WTC11 (cell line): ENCODE data around the gene ATXN10. TPM values are rescaled to one million over a fixed set of nuclear protein-coding genes. Genes with fewer than 3 reads are reported as not detected.

Source experiments
- ATAC-seq: fragments of 200-7000 bp; cut with Tn5 transposase; 2 replicates; pipeline ENCODE4 v1.10.0; 2021; ENCODE audit warnings: mild to moderate bottlenecking, moderate library complexity
- CTCF ChIA-PET: fragments of 300-600 bp; sonication (Branson Sonifier 250); formaldehyde crosslinking; loops from one replicate; lab custom pipeline; 2021; ENCODE audit warnings: antibody characterized with exemption; lab: Charles Lee
- POLR2A ChIA-PET: fragments of 350-600 bp; sonication (Branson Sonifier 250); formaldehyde crosslinking; loops from one replicate; lab custom pipeline; 2021; ENCODE audit warnings: antibody characterized with exemption; lab: Charles Lee
- DNase-seq: peaks from one replicate; pipeline ENCODE4 v3.0.0; 2021; ENCODE audit warnings: low spot score
- H3K27ac Mint-ChIP-seq: 2 replicates; pipeline ENCODE4 v1.8.0; 2021; ENCODE audit warnings: mixed read lengths
- H3K27me3 Mint-ChIP-seq: 2 replicates; pipeline ENCODE4 v1.8.0; 2021; ENCODE audit warnings: low read depth, mild to moderate bottlenecking, moderate library complexity, mixed read lengths
- H3K36me3 Mint-ChIP-seq: 2 replicates; pipeline ENCODE4 v1.8.0; 2021; ENCODE audit warnings: mixed read lengths
- H3K4me1 Mint-ChIP-seq: 2 replicates; pipeline ENCODE4 v1.8.0; 2022; ENCODE audit warnings: mixed read lengths
- H3K4me3 Mint-ChIP-seq: 2 replicates; pipeline ENCODE4 v1.8.0; 2021; ENCODE audit warnings: mild to moderate bottlenecking, moderate library complexity, mixed read lengths
- H3K9me3 Mint-ChIP-seq: 2 replicates; pipeline ENCODE4 v1.8.0; 2021; ENCODE audit warnings: mixed read lengths
- ATF6 ChIP-seq: sonication (generic); formaldehyde crosslinking; IDR thresholded peaks from 2 replicates; pipeline ENCODE4 v1.8.1; 2023; ENCODE audit warnings: mild to moderate bottlenecking, missing genetic modification reagents
- CTCF ChIP-seq: fragments of 200-600 bp; IDR thresholded peaks from 2 replicates; pipeline ENCODE4 v1.8.0; 2022; ENCODE audit warnings: antibody characterized with exemption
- E2F1 ChIP-seq: sonication (generic); formaldehyde crosslinking; IDR thresholded peaks from 2 replicates; pipeline ENCODE4 v1.8.0; 2022; ENCODE audit warnings: mild to moderate bottlenecking, missing genetic modification reagents
- E2F5 ChIP-seq: sonication (generic); formaldehyde crosslinking; IDR thresholded peaks from 2 replicates; pipeline ENCODE4 v1.8.1; 2022; ENCODE audit warnings: mild to moderate bottlenecking, moderate library complexity, missing genetic modification reagents
- EMX1 ChIP-seq: fragments of 250-450 bp; sonication (Bioruptor Pico); IDR thresholded peaks from 2 replicates; pipeline ENCODE4 v1.8.0; 2021; ENCODE audit warnings: mild to moderate bottlenecking
- ESRRA ChIP-seq: sonication (generic); formaldehyde crosslinking; IDR thresholded peaks from 2 replicates; pipeline ENCODE4 v1.8.1; 2022; ENCODE audit warnings: mild to moderate bottlenecking, missing genetic modification reagents, borderline replicate concordance
- GTF2I ChIP-seq: fragments of 250-450 bp; sonication (Bioruptor Pico); conservative IDR thresholded peaks from 2 replicates; pipeline ENCODE4 v1.4.0; 2021; ENCODE audit warnings: mild to moderate bottlenecking
- HMGA2 ChIP-seq: fragments of 250-450 bp; sonication (Bioruptor Pico); IDR thresholded peaks from 2 replicates; pipeline ENCODE4 v1.4.0; 2021; ENCODE audit warnings: mild to moderate bottlenecking, moderate library complexity
- IRF1 ChIP-seq: sonication (generic); formaldehyde crosslinking; IDR thresholded peaks from 2 replicates; pipeline ENCODE4 v1.8.0; 2023; ENCODE audit warnings: missing genetic modification reagents
- IRF2 ChIP-seq: sonication (generic); formaldehyde crosslinking; IDR thresholded peaks from 2 replicates; pipeline ENCODE4 v1.8.0; 2022; ENCODE audit warnings: low read depth, missing genetic modification reagents, borderline replicate concordance
- NR3C1 ChIP-seq: sonication (generic); formaldehyde crosslinking; conservative IDR thresholded peaks from 2 replicates; pipeline ENCODE4 v1.8.1; 2023; ENCODE audit warnings: low read depth, mild to moderate bottlenecking, missing genetic modification reagents
- PRDM15 ChIP-seq: sonication (generic); formaldehyde crosslinking; IDR thresholded peaks from 2 replicates; pipeline ENCODE4 v1.8.0; 2022; ENCODE audit warnings: missing genetic modification reagents
- PREB ChIP-seq: sonication (generic); formaldehyde crosslinking; IDR thresholded peaks from 2 replicates; pipeline ENCODE4 v1.8.1; 2022; ENCODE audit warnings: mild to moderate bottlenecking, missing genetic modification reagents, moderate library complexity, borderline replicate concordance
- SMAD3 ChIP-seq: sonication (generic); formaldehyde crosslinking; IDR thresholded peaks from 2 replicates; pipeline ENCODE4 v1.8.0; 2022; ENCODE audit warnings: missing genetic modification reagents, mild to moderate bottlenecking, borderline replicate concordance
- TEAD1 ChIP-seq: sonication (generic); formaldehyde crosslinking; IDR thresholded peaks from 2 replicates; pipeline ENCODE4 v1.8.0; 2022; ENCODE audit warnings: mild to moderate bottlenecking, missing genetic modification reagents
- USF1 ChIP-seq: sonication (generic); formaldehyde crosslinking; IDR thresholded peaks from 2 replicates; pipeline ENCODE4 v1.8.0; 2022; ENCODE audit warnings: mild to moderate bottlenecking, missing genetic modification reagents
- USF2 ChIP-seq: sonication (generic); formaldehyde crosslinking; IDR thresholded peaks from 2 replicates; pipeline ENCODE4 v1.8.1; 2023; ENCODE audit warnings: mild to moderate bottlenecking, missing genetic modification reagents, moderate library complexity
- ZBTB21 ChIP-seq: sonication (generic); formaldehyde crosslinking; IDR thresholded peaks from 2 replicates; pipeline ENCODE4 v1.8.1; 2023; ENCODE audit warnings: mild to moderate bottlenecking, missing genetic modification reagents, borderline replicate concordance
- ZNF423 ChIP-seq: fragments of 250-450 bp; sonication (Bioruptor Pico); IDR thresholded peaks from 2 replicates; pipeline ENCODE4 v2.1.2; 2022; ENCODE audit warnings: mild to moderate bottlenecking, moderate library complexity
- ZNF532 ChIP-seq: fragments of 250-450 bp; sonication (Bioruptor Pico); IDR thresholded peaks from 2 replicates; pipeline ENCODE4 v1.9.0; 2021; ENCODE audit warnings: mild to moderate bottlenecking, borderline replicate concordance
- total RNA-seq: library from RNA; stranded (reverse); gene quantifications from 3 replicates; pipeline ENCODE4 v1.2.3, GENCODE V29; 2021

The ATXN10 gene
- total RNA-seq, 1 experiment from 2014 or later = 185 TPM

GRCh38 chr22:45843986-45844385 is 172.4 kb downstream of the ATXN10 start:
- no peak overlapping the region for H3K4me3 Mint-ChIP-seq
- POLR2A ChIA-PET = interaction anchor here (0.5 kb wide), 1 partner anchor 23 kb away, joined by 3 read pairs; no protein-coding TSS in a partner anchor
- H3K27ac Mint-ChIP-seq = no peak overlapping the region
- ATAC-seq = no peak
- no peak for DNase-seq
- no peaks in the 10 kb centered on the region for H3K27me3 Mint-ChIP-seq
- H3K9me3 Mint-ChIP-seq = no peaks in the 10 kb centered on the region
- peaks cover 50% of the 10 kb centered on the region for H3K4me1 Mint-ChIP-seq
- peaks cover 15% of the 10 kb centered on the region for H3K36me3 Mint-ChIP-seq
- TF ChIP-seq USF1 (CRISPR knock-in tag) = no peak
- TF ChIP-seq ZNF532 (CRISPR knock-in tag) = no peak
- no peak for TF ChIP-seq GTF2I (CRISPR knock-in tag)
- TF ChIP-seq ZNF423 (CRISPR knock-in tag) = no peak
- no peak for TF ChIP-seq E2F1 (CRISPR knock-in tag)
- TF ChIP-seq SMAD3 = no peak
- no peak for TF ChIP-seq PRDM15 (CRISPR knock-in tag)
- TF ChIP-seq USF2 (CRISPR knock-in tag) = no peak
- no peak for TF ChIP-seq NR3C1 (CRISPR knock-in tag)
- TF ChIP-seq EMX1 (CRISPR knock-in tag) = no peak
- no peak for TF ChIP-seq ATF6 (CRISPR knock-in tag)
- no peak for TF ChIP-seq IRF1
- TF ChIP-seq ZBTB21 (CRISPR knock-in tag) = no peak
- TF ChIP-seq TEAD1 (CRISPR knock-in tag) = no peak
- TF ChIP-seq PREB (CRISPR knock-in tag) = no peak
- TF ChIP-seq IRF2 (CRISPR knock-in tag) = no peak
- no peak for TF ChIP-seq ESRRA (CRISPR knock-in tag)
- TF ChIP-seq CTCF = no peak
- no peak for TF ChIP-seq HMGA2 (CRISPR knock-in tag)
- TF ChIP-seq E2F5 (CRISPR knock-in tag) = no peak
- TF ChIP-seq, all 79 proteins: peak for 0
- CTCF ChIA-PET = interaction anchor here (1.8 to 1.9 kb wide), 2 partner anchors 12 to 20 kb away, joined by 14 to 18 read pairs; no protein-coding TSS in a partner anchor
